GM12878 (cell line): ENCODE measurements around the gene C16orf95. TPM values are rescaled to one million over a fixed set of nuclear protein-coding genes. Genes with fewer than 3 reads are reported as not detected.

ENCODE experiments used
- CHD2 ChIP-seq: IDR thresholded peaks from 2 replicates; pipeline ENCODE4 v1.6.1; 2011; ENCODE audit warnings: low read depth, low read length, improper control_type of control experiment, borderline replicate concordance
- CREB1 ChIP-seq: IDR thresholded peaks from 2 replicates; pipeline ENCODE4 v1.6.1; 2012; ENCODE audit warnings: low read depth, mild to moderate bottlenecking, inconsistent platforms
- HCFC1 ChIP-seq: fragments of 150-350 bp; IDR thresholded peaks from 2 replicates; pipeline ENCODE4 v1.6.1; 2014; ENCODE audit warnings: low read length
- SMARCA5 ChIP-seq: fragments of 450-650 bp; IDR thresholded peaks from 2 replicates; pipeline ENCODE4 v1.6.1; 2017; ENCODE audit warnings: mild to moderate bottlenecking
- SMC3 ChIP-seq: IDR thresholded peaks from 2 replicates; pipeline ENCODE4 v1.6.1; 2011; ENCODE audit warnings: low read length, improper control_type of control experiment, borderline replicate concordance
- polyA plus RNA-seq, 11 experiments: library from polyadenylated mRNA; depleted of rRNA in 4 of 11; unstranded in 6 of 11; stranded (reverse) in 5 of 11; fragments of >200 nt; fragmentation: Nextera tagmentation in 4 of 11; fragmentation: Illumina TruSeq in 1 of 11; extraction: Ambion mirVana in 4 of 11; extraction: Trizol in 1 of 11; gene quantifications; 1 replicate in 1 of 11; 2 replicates in 10 of 11; pipeline versions ENCODE4 v1.2.1 to v1.2.3, GENCODE V29; 2011 to 2016; ENCODE audit warnings: inconsistent platforms in 2 of 11, missing spikeins in 2 of 11, low read depth in 1 of 11
- total RNA-seq, 4 experiments: library from RNA; depleted of rRNA in 3 of 4; stranded (reverse); fragments of >200 nt in 3 of 4; fragmentation: Illumina TruSeq in 1 of 4; extraction: Trizol in 1 of 4; gene quantifications; 2 replicates each; pipeline versions ENCODE4 v1.2.1 to v1.2.3, GENCODE V29; 2013 to 2021
- TF ChIP-seq, protein P1 (sequence below): fragments of 450-650 bp; IDR thresholded peaks from 2 replicates; pipeline ENCODE4 v1.6.1; 2017; ENCODE audit warnings: mild to moderate bottlenecking
- TF ChIP-seq, protein P2 (sequence below): fragments of 450-650 bp; IDR thresholded peaks from 2 replicates; pipeline ENCODE4 v1.6.1; 2017; ENCODE audit warnings: low read depth, mild to moderate bottlenecking, moderate library complexity
- TF ChIP-seq, protein P3 (sequence below): fragments of 450-650 bp; IDR thresholded peaks from 2 replicates; pipeline ENCODE4 v1.6.1; 2016; ENCODE audit warnings: mild to moderate bottlenecking, moderate library complexity, borderline replicate concordance
- TF ChIP-seq, protein P4 (sequence below): fragments of 450-650 bp; IDR thresholded peaks from 2 replicates; pipeline ENCODE4 v1.6.1; 2017; ENCODE audit warnings: mild to moderate bottlenecking, moderate library complexity
- TF ChIP-seq, protein P5 (sequence below): fragments of 450-650 bp; conservative IDR thresholded peaks from 2 replicates; pipeline ENCODE4 v1.6.1; 2017; ENCODE audit warnings: mild to moderate bottlenecking, moderate library complexity
- TF ChIP-seq, protein P6 (sequence below): fragments of 450-650 bp; IDR thresholded peaks from 2 replicates; pipeline ENCODE4 v1.6.1; 2016; ENCODE audit warnings: mild to moderate bottlenecking

Gene C16orf95
- total and polyA plus RNA-seq, 10 of the 15 experiments (the other 5 are each of a cell fraction or from before 2014, with no cell fraction given): 0.90 to 22.7 (median 6.0) TPM

DNA sequence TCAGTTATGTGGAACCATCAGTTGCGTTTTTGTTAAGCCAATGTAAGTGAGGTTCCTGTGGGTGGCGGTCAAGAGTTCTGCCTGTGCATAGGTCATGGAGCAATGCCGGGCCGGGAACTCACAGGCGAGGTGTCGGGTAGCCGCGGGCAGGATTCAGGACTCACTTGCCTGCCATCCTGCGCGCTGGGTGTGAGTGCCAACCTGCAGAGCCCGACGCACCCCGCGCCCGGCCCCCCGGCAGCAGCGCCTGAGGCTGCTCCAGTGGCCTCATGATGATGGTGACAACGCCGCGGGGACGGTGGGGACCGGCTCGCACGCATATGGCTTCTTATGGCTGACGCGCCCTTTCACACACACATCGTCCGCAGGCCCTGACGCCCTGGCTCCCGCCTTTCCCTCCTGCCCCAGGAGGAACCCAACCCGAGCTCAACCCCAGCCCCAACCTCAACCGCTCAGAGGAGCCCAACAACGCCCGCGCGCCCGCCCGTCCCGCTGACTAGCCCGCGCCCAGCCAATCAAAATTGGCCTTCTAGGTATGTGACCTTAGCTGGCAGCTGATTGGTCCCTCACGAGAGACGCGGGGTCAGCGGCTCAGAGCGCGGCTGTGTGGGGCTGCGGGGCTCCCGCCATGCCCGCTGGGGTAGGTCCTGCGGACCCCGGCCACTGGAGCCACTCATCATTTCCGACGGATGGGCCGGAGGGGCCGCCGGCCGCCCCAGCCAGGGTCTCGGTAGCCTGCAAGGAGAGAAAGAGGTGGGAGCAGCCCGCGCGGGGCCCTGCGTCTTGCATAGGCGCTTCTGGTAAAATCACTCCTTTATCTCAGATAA, at the start of gene C16orf95 (continued):
- TF ChIP-seq, protein P1, sequence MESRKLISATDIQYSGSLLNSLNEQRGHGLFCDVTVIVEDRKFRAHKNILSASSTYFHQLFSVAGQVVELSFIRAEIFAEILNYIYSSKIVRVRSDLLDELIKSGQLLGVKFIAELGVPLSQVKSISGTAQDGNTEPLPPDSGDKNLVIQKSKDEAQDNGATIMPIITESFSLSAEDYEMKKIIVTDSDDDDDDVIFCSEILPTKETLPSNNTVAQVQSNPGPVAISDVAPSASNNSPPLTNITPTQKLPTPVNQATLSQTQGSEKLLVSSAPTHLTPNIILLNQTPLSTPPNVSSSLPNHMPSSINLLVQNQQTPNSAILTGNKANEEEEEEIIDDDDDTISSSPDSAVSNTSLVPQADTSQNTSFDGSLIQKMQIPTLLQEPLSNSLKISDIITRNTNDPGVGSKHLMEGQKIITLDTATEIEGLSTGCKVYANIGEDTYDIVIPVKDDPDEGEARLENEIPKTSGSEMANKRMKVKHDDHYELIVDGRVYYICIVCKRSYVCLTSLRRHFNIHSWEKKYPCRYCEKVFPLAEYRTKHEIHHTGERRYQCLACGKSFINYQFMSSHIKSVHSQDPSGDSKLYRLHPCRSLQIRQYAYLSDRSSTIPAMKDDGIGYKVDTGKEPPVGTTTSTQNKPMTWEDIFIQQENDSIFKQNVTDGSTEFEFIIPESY: no peak
- TF ChIP-seq, protein P2, sequence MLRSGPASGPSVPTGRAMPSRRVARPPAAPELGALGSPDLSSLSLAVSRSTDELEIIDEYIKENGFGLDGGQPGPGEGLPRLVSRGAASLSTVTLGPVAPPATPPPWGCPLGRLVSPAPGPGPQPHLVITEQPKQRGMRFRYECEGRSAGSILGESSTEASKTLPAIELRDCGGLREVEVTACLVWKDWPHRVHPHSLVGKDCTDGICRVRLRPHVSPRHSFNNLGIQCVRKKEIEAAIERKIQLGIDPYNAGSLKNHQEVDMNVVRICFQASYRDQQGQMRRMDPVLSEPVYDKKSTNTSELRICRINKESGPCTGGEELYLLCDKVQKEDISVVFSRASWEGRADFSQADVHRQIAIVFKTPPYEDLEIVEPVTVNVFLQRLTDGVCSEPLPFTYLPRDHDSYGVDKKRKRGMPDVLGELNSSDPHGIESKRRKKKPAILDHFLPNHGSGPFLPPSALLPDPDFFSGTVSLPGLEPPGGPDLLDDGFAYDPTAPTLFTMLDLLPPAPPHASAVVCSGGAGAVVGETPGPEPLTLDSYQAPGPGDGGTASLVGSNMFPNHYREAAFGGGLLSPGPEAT: peak; percentile 25; the same call in 1 of the 2 replicates
- TF ChIP-seq, protein P3, sequence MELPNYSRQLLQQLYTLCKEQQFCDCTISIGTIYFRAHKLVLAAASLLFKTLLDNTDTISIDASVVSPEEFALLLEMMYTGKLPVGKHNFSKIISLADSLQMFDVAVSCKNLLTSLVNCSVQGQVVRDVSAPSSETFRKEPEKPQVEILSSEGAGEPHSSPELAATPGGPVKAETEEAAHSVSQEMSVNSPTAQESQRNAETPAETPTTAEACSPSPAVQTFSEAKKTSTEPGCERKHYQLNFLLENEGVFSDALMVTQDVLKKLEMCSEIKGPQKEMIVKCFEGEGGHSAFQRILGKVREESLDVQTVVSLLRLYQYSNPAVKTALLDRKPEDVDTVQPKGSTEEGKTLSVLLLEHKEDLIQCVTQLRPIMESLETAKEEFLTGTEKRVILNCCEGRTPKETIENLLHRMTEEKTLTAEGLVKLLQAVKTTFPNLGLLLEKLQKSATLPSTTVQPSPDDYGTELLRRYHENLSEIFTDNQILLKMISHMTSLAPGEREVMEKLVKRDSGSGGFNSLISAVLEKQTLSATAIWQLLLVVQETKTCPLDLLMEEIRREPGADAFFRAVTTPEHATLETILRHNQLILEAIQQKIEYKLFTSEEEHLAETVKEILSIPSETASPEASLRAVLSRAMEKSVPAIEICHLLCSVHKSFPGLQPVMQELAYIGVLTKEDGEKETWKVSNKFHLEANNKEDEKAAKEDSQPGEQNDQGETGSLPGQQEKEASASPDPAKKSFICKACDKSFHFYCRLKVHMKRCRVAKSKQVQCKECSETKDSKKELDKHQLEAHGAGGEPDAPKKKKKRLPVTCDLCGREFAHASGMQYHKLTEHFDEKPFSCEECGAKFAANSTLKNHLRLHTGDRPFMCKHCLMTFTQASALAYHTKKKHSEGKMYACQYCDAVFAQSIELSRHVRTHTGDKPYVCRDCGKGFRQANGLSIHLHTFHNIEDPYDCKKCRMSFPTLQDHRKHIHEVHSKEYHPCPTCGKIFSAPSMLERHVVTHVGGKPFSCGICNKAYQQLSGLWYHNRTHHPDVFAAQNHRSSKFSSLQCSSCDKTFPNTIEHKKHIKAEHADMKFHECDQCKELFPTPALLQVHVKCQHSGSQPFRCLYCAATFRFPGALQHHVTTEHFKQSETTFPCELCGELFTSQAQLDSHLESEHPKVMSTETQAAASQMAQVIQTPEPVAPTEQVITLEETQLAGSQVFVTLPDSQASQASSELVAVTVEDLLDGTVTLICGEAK: no peak
- TF ChIP-seq, protein P4, sequence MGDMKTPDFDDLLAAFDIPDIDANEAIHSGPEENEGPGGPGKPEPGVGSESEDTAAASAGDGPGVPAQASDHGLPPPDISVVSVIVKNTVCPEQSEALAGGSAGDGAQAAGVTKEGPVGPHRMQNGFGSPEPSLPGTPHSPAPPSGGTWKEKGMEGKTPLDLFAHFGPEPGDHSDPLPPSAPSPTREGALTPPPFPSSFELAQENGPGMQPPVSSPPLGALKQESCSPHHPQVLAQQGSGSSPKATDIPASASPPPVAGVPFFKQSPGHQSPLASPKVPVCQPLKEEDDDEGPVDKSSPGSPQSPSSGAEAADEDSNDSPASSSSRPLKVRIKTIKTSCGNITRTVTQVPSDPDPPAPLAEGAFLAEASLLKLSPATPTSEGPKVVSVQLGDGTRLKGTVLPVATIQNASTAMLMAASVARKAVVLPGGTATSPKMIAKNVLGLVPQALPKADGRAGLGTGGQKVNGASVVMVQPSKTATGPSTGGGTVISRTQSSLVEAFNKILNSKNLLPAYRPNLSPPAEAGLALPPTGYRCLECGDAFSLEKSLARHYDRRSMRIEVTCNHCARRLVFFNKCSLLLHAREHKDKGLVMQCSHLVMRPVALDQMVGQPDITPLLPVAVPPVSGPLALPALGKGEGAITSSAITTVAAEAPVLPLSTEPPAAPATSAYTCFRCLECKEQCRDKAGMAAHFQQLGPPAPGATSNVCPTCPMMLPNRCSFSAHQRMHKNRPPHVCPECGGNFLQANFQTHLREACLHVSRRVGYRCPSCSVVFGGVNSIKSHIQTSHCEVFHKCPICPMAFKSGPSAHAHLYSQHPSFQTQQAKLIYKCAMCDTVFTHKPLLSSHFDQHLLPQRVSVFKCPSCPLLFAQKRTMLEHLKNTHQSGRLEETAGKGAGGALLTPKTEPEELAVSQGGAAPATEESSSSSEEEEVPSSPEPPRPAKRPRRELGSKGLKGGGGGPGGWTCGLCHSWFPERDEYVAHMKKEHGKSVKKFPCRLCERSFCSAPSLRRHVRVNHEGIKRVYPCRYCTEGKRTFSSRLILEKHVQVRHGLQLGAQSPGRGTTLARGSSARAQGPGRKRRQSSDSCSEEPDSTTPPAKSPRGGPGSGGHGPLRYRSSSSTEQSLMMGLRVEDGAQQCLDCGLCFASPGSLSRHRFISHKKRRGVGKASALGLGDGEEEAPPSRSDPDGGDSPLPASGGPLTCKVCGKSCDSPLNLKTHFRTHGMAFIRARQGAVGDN: peak; percentile 64; the same call in 1 of the 2 replicates
- TF ChIP-seq HCFC1 (peak; percentile 25; the same call in 1 of the 2 replicates), CREB1 (peak; percentile 44), SMC3 (peak; percentile 32; the same call in 1 of the 2 replicates), SMARCA5 (peak; percentile 99; the same call in 1 of the 2 replicates), CHD2 (peak; percentile 64; the same call in 1 of the 2 replicates)
- TF ChIP-seq, protein P5, sequence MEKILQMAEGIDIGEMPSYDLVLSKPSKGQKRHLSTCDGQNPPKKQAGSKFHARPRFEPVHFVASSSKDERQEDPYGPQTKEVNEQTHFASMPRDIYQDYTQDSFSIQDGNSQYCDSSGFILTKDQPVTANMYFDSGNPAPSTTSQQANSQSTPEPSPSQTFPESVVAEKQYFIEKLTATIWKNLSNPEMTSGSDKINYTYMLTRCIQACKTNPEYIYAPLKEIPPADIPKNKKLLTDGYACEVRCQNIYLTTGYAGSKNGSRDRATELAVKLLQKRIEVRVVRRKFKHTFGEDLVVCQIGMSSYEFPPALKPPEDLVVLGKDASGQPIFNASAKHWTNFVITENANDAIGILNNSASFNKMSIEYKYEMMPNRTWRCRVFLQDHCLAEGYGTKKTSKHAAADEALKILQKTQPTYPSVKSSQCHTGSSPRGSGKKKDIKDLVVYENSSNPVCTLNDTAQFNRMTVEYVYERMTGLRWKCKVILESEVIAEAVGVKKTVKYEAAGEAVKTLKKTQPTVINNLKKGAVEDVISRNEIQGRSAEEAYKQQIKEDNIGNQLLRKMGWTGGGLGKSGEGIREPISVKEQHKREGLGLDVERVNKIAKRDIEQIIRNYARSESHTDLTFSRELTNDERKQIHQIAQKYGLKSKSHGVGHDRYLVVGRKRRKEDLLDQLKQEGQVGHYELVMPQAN: peak; percentile 70; the same call in 1 of the 2 replicates
- TF ChIP-seq, protein P6, sequence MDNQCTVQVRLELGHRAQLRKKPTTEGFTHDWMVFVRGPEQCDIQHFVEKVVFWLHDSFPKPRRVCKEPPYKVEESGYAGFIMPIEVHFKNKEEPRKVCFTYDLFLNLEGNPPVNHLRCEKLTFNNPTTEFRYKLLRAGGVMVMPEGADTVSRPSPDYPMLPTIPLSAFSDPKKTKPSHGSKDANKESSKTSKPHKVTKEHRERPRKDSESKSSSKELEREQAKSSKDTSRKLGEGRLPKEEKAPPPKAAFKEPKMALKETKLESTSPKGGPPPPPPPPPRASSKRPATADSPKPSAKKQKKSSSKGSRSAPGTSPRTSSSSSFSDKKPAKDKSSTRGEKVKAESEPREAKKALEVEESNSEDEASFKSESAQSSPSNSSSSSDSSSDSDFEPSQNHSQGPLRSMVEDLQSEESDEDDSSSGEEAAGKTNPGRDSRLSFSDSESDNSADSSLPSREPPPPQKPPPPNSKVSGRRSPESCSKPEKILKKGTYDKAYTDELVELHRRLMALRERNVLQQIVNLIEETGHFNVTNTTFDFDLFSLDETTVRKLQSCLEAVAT: peak; percentile 64; the same call in 1 of the 2 replicates
